Stimulated activated CD8-positive, alpha-beta memory T cell treated with anti-CD3 and anti-CD28 coated beads, Interleukin-12 subunit alpha, Interleukin-12 subunit beta, amount 100 ng/mL, for 1 hour (primary cell): ENCODE measurements around the gene DEFB132.

Experiments used
- DNase-seq: peaks from one replicate; pipeline ENCODE4 v3.0.0-alpha.2; 2020; ENCODE audit warnings: low read depth

DEFB132 gene

DNA sequence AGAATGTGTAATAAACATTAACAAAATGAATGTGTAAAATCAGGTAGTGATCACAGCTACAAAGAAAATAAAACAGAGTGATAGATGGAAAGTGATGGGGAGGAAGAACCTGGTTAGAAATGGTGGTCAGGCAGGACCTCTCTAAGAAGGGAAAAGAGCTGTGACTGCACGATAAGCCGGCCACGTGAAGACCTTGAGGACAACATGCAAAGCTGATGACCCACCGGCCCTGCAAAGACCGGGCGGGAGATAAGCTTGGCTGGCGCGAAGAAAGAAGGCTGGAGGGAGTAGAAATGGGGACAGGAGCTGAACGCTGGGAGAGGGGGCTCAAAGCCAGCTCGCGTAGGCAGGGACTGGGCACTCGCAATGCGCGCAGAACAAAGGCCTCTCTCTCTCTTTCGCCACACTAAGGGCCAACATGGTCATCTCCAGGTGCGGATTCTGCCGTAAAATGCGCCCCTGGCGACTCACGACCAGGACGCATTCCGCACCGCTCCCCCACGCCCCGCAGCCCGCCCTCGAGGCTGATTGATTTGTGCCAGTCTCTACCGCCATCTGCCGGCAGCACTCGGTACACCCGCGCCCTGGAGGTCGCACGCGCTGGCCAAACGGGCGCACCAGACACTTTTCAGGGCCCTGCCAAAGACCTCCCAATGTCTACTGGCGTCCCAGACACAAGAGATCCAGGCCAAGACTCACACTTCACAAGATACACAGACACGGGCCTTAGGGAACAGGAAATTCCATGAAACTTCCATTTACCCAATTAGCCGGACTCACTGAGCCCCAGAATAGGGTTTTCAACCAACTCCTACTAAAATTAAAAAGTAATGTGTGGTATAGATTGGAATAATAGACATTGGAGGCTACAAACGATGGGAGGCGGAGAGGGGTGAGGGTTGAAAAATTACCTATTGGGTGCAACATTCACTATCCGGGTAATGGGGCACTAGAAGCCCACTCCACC is 9.4 kb downstream of the DEFB132 start:
- DNase-seq, result peak; percentile 83

- no peak for DNase-seq
Measured at GRCh38 chr20:270517-270916, 13.0 kb downstream of the DEFB132 start.

GRCh38 chr20:271069-271468 is 13.5 kb downstream of the DEFB132 start:
- DNase-seq, result no peak

- no peak for DNase-seq
Measured at GRCh38 chr20:271528-271927, 14.0 kb downstream of the DEFB132 start.

DNA sequence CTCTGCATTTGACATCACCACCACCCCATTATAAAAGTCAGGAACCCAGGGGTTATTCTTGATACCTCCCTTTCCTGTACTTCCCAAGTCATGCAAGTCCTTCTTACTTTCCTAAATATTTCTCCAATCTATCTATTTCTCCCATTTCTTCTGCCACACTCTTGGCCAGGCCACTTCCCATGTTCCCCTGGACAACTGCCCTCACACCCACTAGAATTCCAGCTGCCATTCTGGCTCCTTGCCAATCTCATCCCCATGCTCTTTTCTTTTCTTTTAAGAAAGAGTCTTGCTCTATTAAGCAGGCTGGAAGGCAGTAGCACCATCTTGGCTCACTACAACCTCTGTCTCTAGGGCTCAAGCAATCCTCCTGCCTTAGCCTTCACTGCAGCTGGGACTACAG is 15.2 kb downstream of the DEFB132 start:
- DNase-seq, result no peak

DNA sequence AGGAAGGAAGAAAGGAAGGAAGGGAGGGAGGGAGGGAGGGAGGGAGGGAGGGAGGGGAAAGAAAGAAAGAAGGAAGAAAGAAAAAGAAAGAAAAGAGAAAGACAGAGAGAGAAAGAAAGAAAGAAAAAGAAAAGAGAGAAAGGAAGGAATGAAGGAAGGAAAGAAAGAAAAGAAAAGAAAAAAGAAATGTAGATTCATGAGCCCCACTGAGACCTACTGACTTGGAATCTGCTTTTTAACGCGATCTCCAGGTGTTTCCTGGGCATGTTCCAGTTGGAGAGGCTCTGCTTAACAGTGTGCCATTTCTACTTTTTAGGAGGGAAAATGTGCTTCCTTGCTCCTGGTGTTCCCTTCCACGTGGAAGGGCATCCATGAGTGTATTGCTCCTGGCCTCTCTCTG is 16.4 kb downstream of the DEFB132 start:
- DNase-seq, result no peak

DNA sequence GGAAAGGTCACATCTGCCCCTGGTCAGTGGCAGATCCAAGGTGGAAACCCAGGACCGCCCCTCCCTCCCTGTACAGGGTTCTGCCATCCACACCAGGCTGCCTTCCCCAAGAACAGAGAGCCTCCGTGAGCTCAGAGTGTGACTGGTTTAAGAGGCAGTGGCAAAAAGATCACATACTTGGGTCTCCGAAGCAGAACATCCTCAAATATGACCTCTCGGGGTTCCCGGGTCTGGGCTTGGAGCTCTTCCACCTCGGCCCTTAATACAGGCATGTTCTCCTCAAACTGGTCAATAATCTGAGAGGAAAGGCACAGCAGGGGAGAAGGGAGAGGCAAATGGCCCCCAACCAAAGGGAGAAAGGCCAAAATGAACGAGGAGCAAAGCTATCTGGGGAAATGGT is 18.3 kb downstream of the DEFB132 start:
- DNase-seq, result no peak

DNA sequence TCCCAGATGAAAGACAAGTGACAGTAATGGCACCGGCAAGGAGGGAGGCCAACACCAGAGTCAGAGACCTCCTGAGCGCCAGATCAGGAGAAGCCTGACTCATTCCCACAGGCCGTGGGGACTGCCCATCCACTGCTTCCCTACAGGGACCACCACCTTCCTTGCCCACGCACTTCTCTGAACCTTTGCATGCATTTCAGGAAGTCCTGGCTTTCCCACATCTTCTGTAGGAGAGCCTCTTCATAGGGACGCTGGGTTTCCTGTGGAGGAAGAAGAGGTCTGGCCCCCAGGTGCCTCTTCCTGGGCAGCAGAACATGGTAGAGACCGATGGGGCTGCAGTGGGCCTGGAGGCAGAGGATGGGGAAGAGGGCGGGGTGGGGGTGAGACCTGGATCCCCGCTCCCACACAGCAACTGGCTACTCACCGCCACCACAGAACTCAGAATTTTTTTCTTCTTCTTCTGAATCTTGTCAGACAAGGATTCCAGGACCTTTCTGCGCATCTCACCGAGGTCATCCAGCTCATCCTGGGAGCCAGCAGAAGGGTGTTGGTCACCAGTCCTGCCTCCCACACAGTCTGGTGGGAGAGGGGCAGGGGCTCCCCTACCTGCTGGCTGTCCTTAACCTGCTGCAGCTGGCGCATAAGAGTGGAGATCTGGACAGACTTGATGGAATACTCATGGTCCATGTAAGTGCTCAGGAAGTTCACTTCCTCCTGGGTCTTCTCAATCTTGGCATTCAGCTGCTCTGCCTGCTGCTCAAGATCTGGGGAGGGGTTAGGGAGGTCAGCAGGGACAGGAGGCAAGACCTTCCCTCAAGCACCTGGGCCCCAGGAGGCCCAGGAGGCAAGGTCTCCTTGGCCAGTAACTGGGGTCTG is 19.3 kb downstream of the DEFB132 start:
- no peak for DNase-seq

GRCh38 chr20:277496-277781 is 19.9 kb downstream of the DEFB132 start:
- DNase-seq, result no peak

GRCh38 chr20:278181-278580 is 20.7 kb downstream of the DEFB132 start:
- DNase-seq, result no peak

GRCh38 chr20:278607-279571 is 21.4 kb downstream of the DEFB132 start:
- no peak for DNase-seq

GRCh38 chr20:284172-284571 is 26.6 kb downstream of the DEFB132 start:
- no peak for DNase-seq

DNA sequence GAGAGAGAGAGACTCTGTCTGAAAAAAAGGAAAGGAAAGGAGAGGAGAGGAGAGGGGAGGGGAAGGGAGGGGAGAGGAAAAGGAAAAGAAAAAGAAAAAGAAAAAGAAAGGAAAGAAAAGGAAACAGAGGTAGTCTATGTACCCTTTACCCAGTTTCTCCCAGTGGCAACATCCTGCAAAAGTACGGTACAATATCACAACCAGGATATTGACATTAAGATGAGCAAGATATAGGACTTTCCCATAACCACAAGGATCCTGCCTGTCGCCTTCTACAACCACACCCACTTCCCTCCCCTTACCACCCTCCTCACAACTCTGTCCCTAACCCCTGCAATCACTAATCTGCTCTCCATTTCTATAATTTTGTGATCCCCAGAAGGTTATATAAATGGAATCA is 29.0 kb downstream of the DEFB132 start:
- DNase-seq, result no peak

- no peak for DNase-seq
Measured at GRCh38 chr20:288956-289692, 31.6 kb downstream of the DEFB132 start.

GRCh38 chr20:289693-290083 is 32.2 kb downstream of the DEFB132 start:
- no peak for DNase-seq

- peak; percentile 73 for DNase-seq
Measured at GRCh38 chr20:290084-290831, 32.7 kb downstream of the DEFB132 start, which contains the start of gene C20orf96. TSS of gene C20orf96 (minus strand) at chr20:290750. CDS start at chr20:290610, 140 bp downstream.

DNA sequence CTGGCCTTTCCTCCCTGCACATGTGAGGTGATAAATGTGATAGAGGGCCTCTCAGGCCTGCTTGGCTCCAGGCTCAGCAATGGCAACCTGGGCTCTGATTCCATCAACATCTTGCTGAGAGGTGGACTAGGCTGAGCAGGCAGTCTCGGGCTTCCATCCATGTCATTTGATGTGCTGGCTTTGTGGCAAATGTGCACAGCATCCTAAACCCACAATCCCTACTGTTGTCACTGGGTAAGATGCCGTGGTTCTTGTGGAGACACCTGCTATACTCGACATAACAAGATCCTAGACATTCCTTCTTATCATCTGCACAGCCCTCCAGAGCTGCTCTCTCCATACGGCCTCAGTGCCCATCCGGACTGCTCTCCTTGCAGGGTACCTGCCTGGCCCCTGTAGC is 37.1 kb downstream of the DEFB132 start:
- DNase-seq, result no peak

DNA sequence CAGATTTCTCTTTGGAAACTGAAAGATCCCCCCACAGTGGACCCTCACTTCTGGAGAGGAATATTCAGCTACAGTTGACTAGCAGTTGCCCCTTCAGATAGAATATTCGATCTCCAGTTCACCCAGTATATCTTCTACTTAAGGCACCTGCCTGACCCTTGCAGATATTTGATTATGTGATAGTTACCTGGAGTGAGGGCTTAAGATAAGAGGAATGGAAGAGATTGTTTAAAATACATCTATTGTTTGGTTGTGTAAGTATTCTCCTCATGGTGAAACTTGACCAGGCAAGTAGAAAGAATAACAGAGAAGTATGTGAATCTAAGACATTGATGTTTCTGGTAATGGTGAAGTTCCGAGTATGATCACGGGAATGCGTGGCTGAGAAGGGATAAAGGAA is 38.3 kb downstream of the DEFB132 start:
- DNase-seq, result no peak

GRCh38 chr20:297098-297924 is 39.8 kb downstream of the DEFB132 start, which contains the start of gene ZCCHC3:
TSS of gene ZCCHC3 (plus strand) at chr20:297570. CDS start at chr20:297587, 17 bp downstream.
- peak; percentile 73 for DNase-seq
